ENCODE results near the gene FMNL2.

GRCh38 chr2:152559008-152559407 lies 224.0 kb downstream of the FMNL2 start:
- TF ChIP-seq POU6F1 (CRISPR knock-in tag; IDR thresholded peaks at IDR 0.05; ENCODE audit: borderline replicate concordance, low read depth) (no peak), ESRRG (CRISPR knock-in tag; IDR thresholded peaks at IDR 0.05) (no peak), TCF4 (CRISPR knock-in tag; IDR thresholded peaks at IDR 0.05; ENCODE audit: borderline replicate concordance) (no peak), ZNF565 (CRISPR knock-in tag; conservative IDR thresholded peaks at IDR 0.05; ENCODE audit: low read depth) (no peak), GLIS3 (CRISPR knock-in tag; IDR thresholded peaks at IDR 0.05) (no peak), PPARA (CRISPR knock-in tag; IDR thresholded peaks at IDR 0.05; ENCODE audit: borderline replicate concordance) (no peak), ZC3H10 (CRISPR knock-in tag; IDR thresholded peaks at IDR 0.05) (no peak), ISL1 (CRISPR knock-in tag; IDR thresholded peaks at IDR 0.05) (no peak), ZNF8 (CRISPR knock-in tag; IDR thresholded peaks at IDR 0.05) (no peak), ZFP3 (CRISPR knock-in tag; IDR thresholded peaks at IDR 0.05) (no peak)
- TF ChIP-seq, protein P1, sequence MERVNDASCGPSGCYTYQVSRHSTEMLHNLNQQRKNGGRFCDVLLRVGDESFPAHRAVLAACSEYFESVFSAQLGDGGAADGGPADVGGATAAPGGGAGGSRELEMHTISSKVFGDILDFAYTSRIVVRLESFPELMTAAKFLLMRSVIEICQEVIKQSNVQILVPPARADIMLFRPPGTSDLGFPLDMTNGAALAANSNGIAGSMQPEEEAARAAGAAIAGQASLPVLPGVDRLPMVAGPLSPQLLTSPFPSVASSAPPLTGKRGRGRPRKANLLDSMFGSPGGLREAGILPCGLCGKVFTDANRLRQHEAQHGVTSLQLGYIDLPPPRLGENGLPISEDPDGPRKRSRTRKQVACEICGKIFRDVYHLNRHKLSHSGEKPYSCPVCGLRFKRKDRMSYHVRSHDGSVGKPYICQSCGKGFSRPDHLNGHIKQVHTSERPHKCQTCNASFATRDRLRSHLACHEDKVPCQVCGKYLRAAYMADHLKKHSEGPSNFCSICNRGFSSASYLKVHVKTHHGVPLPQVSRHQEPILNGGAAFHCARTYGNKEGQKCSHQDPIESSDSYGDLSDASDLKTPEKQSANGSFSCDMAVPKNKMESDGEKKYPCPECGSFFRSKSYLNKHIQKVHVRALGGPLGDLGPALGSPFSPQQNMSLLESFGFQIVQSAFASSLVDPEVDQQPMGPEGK (CRISPR knock-in tag; IDR thresholded peaks at IDR 0.05; ENCODE audit: borderline replicate concordance): no peak
- TF ChIP-seq, protein P2, sequence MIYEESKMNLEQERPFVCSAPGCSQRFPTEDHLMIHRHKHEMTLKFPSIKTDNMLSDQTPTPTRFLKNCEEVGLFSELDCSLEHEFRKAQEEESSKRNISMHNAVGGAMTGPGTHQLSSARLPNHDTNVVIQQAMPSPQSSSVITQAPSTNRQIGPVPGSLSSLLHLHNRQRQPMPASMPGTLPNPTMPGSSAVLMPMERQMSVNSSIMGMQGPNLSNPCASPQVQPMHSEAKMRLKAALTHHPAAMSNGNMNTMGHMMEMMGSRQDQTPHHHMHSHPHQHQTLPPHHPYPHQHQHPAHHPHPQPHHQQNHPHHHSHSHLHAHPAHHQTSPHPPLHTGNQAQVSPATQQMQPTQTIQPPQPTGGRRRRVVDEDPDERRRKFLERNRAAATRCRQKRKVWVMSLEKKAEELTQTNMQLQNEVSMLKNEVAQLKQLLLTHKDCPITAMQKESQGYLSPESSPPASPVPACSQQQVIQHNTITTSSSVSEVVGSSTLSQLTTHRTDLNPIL (CRISPR knock-in tag; IDR thresholded peaks at IDR 0.05; ENCODE audit: low read depth): no peak
